OCI-LY7 (cell line): ENCODE results near the gene SPAAR. TPM values are rescaled to one million over a fixed set of nuclear protein-coding genes. Genes with fewer than 3 reads are reported as not detected.

Experiments
- BruUV-seq: library from RNA; stranded (reverse); fragments of 400-500 nt; replicated peaks from 2 replicates; lab custom pipeline; 2021; lab: Mats Ljungman, UMichigan
- CTCF ChIA-PET: fragments of 300-600 bp; sonication (Branson Sonifier 250); formaldehyde crosslinking; loops from one replicate; lab custom pipeline; 2022; ENCODE audit warnings: antibody characterized with exemption; ENCODE audit not compliant: unreplicated experiment; lab: Charles Lee
- POLR2A ChIA-PET: fragments of 300-600 bp; sonication (Branson Sonifier 250); formaldehyde crosslinking; loops from one replicate; lab custom pipeline; 2022; ENCODE audit warnings: antibody characterized with exemption; lab: Charles Lee
- DNase-seq: peaks from one replicate; pipeline ENCODE4 v3.0.0-alpha.2; 2015; ENCODE audit warnings: low spot score
- H2AFZ ChIP-seq: fragments of 200-600 bp; sonication (generic), shearing (Covaris generic); 2 replicates; pipeline ENCODE4 v1.6.1; 2014; ENCODE audit warnings: mild to moderate bottlenecking, antibody characterized with exemption, low read length, moderate library complexity
- H3K27ac ChIP-seq: fragments of 200-600 bp; sonication (generic); 2 replicates; pipeline ENCODE4 v1.5.1; 2014; ENCODE audit warnings: mixed run types, low read depth, mild to moderate bottlenecking, moderate library complexity, low read length, inconsistent platforms; ENCODE audit not compliant: poor library complexity, severe bottlenecking
- H3K36me3 ChIP-seq: fragments of 200-600 bp; sonication (generic); 2 replicates; pipeline ENCODE4 v1.6.1; 2014; ENCODE audit warnings: mild to moderate bottlenecking, antibody characterized with exemption, low read length, moderate library complexity, mixed read lengths; ENCODE audit not compliant: insufficient read depth
- H3K4me1 ChIP-seq: fragments of 200-600 bp; sonication (generic); 2 replicates; pipeline ENCODE4 v1.5.1; 2014; ENCODE audit warnings: mild to moderate bottlenecking, low read length; ENCODE audit not compliant: insufficient read depth, poor library complexity, severe bottlenecking
- H3K4me2 ChIP-seq: fragments of 200-600 bp; sonication (generic); 2 replicates; pipeline ENCODE4 v1.6.1; 2014; ENCODE audit warnings: mild to moderate bottlenecking, low read length
- H3K4me3 ChIP-seq: fragments of 200-600 bp; sonication (generic); 2 replicates; pipeline ENCODE4 v1.5.1; 2014; ENCODE audit warnings: mild to moderate bottlenecking, low read depth, low read length; ENCODE audit not compliant: poor library complexity, severe bottlenecking
- H3K79me2 ChIP-seq: fragments of 200-600 bp; sonication (generic); 2 replicates; pipeline ENCODE4 v1.6.1; 2016; ENCODE audit warnings: low read depth, mild to moderate bottlenecking, low read length, moderate library complexity, mixed read lengths; ENCODE audit not compliant: insufficient read depth
- H3K9me2 ChIP-seq: fragments of 200-600 bp; sonication (generic); 2 replicates; pipeline ENCODE4 v1.6.1; 2016; ENCODE audit warnings: mild to moderate bottlenecking, low read length, mixed read lengths; ENCODE audit not compliant: insufficient read depth
- H3K9me3 ChIP-seq: fragments of 200-600 bp; sonication (generic); 2 replicates; pipeline ENCODE4 v1.6.1; 2014; ENCODE audit warnings: mild to moderate bottlenecking, mixed run types, low read length, mixed read lengths
- H4K20me1 ChIP-seq: fragments of 200-600 bp; sonication (generic); 2 replicates; pipeline ENCODE4 v1.6.1; 2014; ENCODE audit warnings: mild to moderate bottlenecking, antibody characterized with exemption, low read length, moderate library complexity, mixed read lengths; ENCODE audit not compliant: insufficient read depth
- EZH2phosphoT487 ChIP-seq: fragments of 200-600 bp; sonication (generic); IDR thresholded peaks from 2 replicates; pipeline ENCODE4 v1.6.1; 2018; ENCODE audit warnings: low read depth, borderline replicate concordance, mild to moderate bottlenecking, mixed run types, antibody characterized with exemption, low read length, moderate library complexity, mixed read lengths
- intact Hi-C: fragments of 100-400 bp; cut with micrococcal nuclease; formaldehyde crosslinking; loops from one replicate; pipeline ENCODE4 v1.10.0; 2022; ENCODE audit not compliant: unreplicated experiment
- total RNA-seq, 2 experiments: library from RNA; depleted of rRNA in 1 of 2; stranded (reverse); fragments of >200 nt in 1 of 2; shearing (Covaris generic) in 1 of 2; gene quantifications; 2 replicates each; pipeline ENCODE4 v1.2.3, GENCODE V29; 2014 to 2022
- TF ChIP-seq, protein P1 (sequence below): fragments of 200-600 bp; sonication (generic); conservative IDR thresholded peaks from 2 replicates; pipeline ENCODE4 v1.5.1; 2014; ENCODE audit warnings: mild to moderate bottlenecking, antibody characterized with exemption, low read length, moderate library complexity, mixed read lengths

The SPAAR gene
- total RNA-seq, 2 experiments from 2014 or later = not detected

DNA sequence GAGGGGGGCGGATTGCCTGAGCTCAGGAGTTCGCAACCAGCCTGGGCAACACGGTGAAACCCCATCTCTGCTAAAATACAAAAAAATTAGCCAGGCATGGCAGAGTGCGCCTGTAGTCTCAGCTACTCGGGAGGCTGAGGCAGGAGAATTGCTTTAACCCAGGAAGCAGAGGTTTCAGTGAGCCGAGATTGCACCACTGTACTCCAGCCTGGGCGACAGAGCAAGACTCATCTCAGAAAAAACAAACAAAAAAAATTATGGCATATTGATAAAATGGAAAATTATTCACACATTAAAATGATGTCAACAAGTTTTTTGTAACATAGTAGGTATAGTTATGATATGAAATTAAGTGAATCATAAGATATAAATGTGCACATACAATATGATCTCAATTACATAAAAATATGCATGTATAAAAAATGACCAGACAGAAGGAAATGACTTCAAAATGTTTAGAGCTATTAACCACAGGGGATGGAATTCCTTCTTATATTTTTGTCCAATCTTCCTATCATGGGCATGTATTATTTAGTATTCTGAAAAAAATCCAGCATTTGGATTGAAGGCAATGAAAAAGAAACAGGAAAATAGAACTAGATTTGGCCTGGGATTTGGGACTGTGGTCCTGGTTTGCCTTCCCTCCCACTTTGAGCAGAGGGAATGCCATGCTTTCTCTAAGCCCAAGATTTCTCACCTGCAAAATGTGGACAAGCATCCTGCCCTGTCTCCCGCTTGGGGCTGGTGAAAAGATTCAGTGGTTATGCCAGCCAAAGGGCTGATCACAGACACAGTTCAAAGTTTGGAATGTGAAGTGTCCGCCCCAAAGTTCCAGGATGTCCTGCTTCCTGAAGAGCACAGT is 19.5 kb downstream of the SPAAR start:
- Histone ChIP-seq H2AFZ (no peak overlapping the region), H3K36me3 (no peaks in the 10 kb centered on the region), H3K9me2 (no peaks in the 10 kb centered on the region), H3K9me3 (no peaks in the 10 kb centered on the region), H3K4me3 (no peak overlapping the region), H3K27ac (no peak overlapping the region), H3K4me2 (no peak overlapping the region), H4K20me1 (no peaks in the 10 kb centered on the region), H3K79me2 (no peaks in the 10 kb centered on the region), H3K4me1 (no peaks in the 10 kb centered on the region)
- intact Hi-C loops = no loop called here
- ChIA-PET POLR2A (no interaction called here), CTCF (no interaction called here)
- no peak for DNase-seq
- BruUV-seq = no TSS peak
- no peak for TF ChIP-seq EZH2phosphoT487
- TF ChIP-seq, protein P1, sequence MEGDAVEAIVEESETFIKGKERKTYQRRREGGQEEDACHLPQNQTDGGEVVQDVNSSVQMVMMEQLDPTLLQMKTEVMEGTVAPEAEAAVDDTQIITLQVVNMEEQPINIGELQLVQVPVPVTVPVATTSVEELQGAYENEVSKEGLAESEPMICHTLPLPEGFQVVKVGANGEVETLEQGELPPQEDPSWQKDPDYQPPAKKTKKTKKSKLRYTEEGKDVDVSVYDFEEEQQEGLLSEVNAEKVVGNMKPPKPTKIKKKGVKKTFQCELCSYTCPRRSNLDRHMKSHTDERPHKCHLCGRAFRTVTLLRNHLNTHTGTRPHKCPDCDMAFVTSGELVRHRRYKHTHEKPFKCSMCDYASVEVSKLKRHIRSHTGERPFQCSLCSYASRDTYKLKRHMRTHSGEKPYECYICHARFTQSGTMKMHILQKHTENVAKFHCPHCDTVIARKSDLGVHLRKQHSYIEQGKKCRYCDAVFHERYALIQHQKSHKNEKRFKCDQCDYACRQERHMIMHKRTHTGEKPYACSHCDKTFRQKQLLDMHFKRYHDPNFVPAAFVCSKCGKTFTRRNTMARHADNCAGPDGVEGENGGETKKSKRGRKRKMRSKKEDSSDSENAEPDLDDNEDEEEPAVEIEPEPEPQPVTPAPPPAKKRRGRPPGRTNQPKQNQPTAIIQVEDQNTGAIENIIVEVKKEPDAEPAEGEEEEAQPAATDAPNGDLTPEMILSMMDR = no peak

DNA sequence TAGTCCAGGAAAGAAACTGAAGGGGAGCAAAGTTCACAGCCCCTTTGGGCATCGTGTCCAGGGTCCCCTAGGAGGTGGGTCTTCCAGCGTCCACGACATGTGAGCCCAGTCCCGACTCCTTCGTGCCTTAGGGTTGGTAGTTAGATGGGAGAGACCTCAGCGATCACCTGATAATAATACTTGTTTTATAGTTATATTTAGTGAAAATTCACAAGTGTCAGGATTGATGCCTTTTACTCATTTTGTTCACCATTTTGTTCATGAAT is 20.1 kb downstream of the SPAAR start:
- H3K4me3 ChIP-seq = no peak overlapping the region
- intact Hi-C loops = no loop called here
- H2AFZ ChIP-seq = no peak overlapping the region
- H3K79me2 ChIP-seq = no peaks in the 10 kb centered on the region
- DNase-seq = no peak
- TF ChIP-seq, protein P1 = no peak
- TF ChIP-seq EZH2phosphoT487 = no peak
- CTCF ChIA-PET = no interaction called here
- H3K27ac ChIP-seq = no peak overlapping the region
- no peaks in the 10 kb centered on the region for H3K9me3 ChIP-seq
- H3K4me1 ChIP-seq = no peaks in the 10 kb centered on the region
- H3K36me3 ChIP-seq = no peaks in the 10 kb centered on the region
- no TSS peak for BruUV-seq
- H3K4me2 ChIP-seq = no peak overlapping the region
- H4K20me1 ChIP-seq = no peaks in the 10 kb centered on the region
- H3K9me2 ChIP-seq = no peaks in the 10 kb centered on the region
- POLR2A ChIA-PET = no interaction called here

DNA sequence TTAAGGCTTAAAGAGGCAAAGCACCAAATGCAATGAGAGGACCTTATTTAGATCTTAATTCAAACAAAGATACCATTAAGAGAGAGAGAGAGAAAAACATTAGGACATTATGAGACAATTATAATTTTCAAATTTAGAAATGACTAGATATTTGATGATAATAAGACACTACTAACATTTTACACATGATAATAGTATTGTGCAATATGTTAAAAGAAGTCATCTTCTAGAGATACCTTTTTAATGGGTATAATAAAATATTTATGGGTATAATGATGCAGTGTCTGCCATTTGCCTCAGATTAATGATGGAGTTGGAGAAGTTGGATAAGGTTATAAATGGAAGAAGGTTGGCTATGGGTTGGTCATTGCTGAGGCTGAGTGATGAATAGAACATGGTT is 21.2 kb downstream of the SPAAR start:
- H3K4me1 ChIP-seq = no peaks in the 10 kb centered on the region
- no peaks in the 10 kb centered on the region for H4K20me1 ChIP-seq
- BruUV-seq = no TSS peak
- H3K4me2 ChIP-seq = no peak overlapping the region
- CTCF ChIA-PET = no interaction called here
- H3K9me3 ChIP-seq = no peaks in the 10 kb centered on the region
- no peak for DNase-seq
- H2AFZ ChIP-seq = no peak overlapping the region
- H3K36me3 ChIP-seq = no peaks in the 10 kb centered on the region
- H3K79me2 ChIP-seq = no peaks in the 10 kb centered on the region
- POLR2A ChIA-PET = interaction anchor here (0.6 to 0.8 kb wide), 2 partner anchors 17 to 372 kb away, joined by 3 to 4 read pairs; no protein-coding TSS in a partner anchor
- intact Hi-C loops = no loop called here
- no peak overlapping the region for H3K4me3 ChIP-seq
- no peaks in the 10 kb centered on the region for H3K9me2 ChIP-seq
- no peak overlapping the region for H3K27ac ChIP-seq
- TF ChIP-seq, protein P1 = no peak
- TF ChIP-seq EZH2phosphoT487 = no peak
